NCI-H128 (cell line): ENCODE measurements around the gene ERBB4.

Experiments
- DNase-seq: peaks from one replicate; lab custom pipeline; 2025; ENCODE audit not compliant: unreplicated experiment; lab: John Stamatoyannopoulos, UW

Gene ERBB4

GRCh38 chr2:211845338-211846035, 693.1 kb downstream of the ERBB4 start:
- no peak for DNase-seq

GRCh38 chr2:211837706-211838105, 700.9 kb downstream of the ERBB4 start:
- no peak for DNase-seq

- DNase-seq: no peak
Measured at GRCh38 chr2:211837206-211837605, 701.4 kb downstream of the ERBB4 start.

DNA sequence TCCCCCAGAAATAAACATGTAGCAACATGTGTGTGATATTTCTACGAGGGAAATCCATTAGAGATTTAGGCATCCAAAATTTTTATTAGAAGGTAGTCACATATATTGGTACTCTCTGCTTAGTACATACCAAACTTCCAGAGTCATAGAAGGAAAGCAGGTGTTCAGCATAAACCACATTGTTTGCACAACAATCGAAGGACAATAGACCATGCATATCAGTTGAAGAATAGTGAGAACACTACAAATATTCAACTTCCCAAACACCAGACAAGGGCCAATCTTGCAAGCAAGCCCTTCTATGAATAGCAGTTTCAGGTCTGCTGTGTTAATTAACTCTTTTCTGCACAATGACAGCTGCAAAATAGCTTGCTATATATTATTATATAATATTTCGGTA, 702.2 kb downstream of the ERBB4 start:
- no peak for DNase-seq

- no peak for DNase-seq
Measured at GRCh38 chr2:211835695-211836094, 702.9 kb downstream of the ERBB4 start.

DNA sequence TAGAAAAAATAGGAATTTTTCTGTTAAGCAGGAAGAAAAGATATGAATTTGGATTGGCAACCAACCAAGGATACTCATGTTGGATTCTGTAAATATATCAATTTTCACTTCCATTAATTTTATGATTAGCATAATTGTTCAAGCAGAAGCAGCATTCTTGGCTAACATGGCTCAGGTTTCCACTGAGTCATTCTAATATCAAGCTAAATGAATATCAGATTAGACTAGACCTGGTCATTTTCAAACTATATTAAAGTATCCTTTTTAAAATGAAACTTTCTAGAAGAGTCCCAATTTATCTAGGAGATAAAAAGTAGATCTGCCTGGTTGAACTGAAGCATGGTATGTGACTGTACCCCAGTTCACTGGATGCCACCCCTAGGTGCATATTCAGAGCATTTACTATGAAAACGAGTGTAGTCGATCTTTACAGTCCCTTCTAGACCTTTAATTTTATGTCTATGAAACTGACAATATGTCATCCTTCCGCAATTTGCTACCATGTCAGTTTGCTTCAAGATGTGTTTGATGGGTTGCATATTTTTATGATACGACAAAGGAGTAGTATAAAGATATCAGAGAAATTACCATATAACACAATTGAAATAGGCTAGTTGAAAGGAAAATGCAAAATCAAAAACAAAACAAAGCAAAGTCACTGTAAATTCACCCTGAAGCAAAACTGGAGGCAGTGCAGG, 704.9 kb downstream of the ERBB4 start:
- no peak for DNase-seq

DNA sequence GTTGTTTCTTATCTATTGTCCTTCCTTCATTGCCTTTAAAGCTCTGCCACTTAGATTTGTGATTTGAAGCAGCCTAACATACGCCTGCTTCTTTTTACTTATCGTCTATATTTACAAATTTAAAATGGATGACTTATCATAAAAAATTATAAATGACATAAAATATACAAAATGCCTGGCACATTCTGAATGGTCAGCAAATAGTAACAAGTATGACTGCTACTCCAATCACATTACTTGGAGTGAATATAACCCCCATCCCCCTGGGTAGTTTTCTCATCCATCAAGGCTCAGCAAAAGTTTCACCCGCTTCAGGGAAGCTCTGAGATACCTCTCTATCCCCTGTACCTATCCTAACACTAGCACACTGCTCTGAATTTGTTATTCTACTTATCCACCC, 708.9 kb downstream of the ERBB4 start:
- no peak for DNase-seq

- DNase-seq: no peak
Measured at GRCh38 chr2:211823886-211824479, 714.6 kb downstream of the ERBB4 start.

DNA sequence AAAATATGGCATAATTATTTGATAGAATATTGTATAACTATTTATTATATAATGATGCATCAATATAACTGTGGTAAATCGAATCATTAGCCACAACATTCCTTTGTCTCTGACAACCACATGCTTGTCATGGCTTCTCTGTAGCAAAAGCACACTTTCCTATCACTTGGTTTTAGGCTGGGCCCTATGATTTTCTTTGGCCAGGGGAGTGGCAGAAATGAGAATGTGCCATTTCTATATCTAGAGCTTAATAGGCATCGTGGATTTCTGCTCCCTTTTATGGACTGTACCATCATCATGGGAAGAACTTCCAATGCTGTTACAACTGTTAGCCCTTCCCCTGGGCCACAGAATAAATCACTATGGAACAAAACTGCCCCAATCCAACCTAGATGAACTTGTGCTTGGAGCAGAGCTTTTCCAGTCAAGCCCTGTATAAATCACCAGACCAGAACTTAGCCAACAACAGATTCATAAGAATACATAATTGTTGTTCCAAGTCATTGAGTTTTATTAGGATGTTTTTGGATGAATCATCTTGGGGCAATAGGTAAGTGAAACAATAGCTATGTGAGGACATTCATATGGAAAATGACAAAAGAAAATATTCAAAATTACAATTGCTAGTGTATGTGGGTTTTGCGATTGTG, 715.8 kb downstream of the ERBB4 start:
- DNase-seq: no peak

DNA sequence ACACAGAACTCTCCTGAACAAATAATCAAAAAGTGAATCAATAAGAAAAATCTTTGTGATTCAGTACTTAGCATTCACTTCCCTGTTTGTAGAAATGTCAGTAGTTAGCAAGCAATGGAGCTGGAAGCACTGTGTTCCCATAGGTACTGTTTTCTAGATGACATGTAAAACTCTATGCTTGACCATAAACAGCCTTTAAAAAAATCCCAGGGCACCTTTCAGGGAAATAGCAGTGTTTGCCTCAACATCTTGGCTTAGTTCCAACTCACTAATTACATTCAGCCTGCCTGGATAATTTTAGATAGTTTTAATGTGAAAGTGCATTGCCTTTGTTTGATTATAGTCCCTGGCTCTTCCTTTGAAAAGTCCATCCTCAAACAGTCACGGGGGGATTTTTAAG, 721.8 kb downstream of the ERBB4 start:
- no peak for DNase-seq

DNA sequence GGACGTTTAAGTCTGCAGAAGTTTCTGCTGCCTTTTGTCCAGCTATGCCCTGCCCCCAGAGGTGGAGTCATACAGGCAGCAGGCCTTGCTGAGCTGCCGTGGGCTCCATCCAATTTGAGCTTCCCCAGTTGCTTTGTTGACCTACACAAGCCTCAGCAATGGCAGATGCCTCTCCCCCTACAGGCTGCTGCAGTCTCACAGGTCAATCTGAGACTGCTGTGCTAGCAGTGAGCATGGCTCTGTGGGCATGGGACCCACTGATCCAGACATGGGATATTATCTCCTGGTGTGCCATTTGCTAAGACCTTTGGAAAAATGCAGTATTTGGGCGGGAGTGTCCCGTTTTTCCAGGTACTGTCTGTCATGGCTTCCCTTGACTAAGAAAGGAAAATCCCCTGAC, 726.0 kb downstream of the ERBB4 start:
- no peak for DNase-seq

DNA sequence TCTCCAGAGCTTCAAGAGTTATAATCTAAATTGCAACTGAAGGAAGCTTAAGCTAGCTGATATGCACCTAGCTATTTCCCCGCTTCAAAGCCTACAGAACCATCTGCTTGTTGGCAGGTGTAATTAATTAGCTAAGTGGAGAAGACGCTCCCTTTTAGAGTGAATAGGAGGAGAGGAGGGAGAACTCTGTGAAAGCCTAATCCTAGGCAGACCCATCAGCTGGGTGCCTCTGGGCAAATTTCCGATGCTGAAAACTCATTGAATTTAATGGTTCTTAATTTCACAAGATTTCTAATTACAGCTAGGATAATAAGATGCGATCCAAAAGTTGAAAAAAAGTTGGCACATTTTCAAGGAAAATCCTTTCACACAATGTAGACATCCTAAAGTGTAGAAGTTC, 735.9 kb downstream of the ERBB4 start:
- no peak for DNase-seq

- no peak for DNase-seq
Measured at GRCh38 chr2:211800001-211800400, 738.6 kb downstream of the ERBB4 start.

GRCh38 chr2:211798868-211799267, 739.7 kb downstream of the ERBB4 start:
- DNase-seq: no peak

DNA sequence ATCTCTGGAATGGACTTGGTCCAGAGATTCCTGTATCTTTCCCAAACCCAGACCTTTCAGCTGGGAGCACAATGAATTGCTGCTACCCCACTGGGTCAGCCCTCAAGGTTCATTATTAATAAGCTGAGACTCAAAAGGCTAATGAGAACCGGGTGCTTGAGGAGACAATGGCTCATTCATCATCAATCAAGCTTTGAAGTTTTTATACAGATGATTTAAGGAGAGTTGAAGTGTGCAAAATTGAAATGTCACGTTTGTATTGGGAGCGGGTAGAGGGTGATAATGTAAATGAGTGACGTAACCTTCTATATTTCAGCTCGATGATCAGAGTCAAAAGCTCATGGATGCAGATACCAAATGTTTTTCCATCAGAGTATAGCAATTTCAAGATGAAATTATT, 744.9 kb downstream of the ERBB4 start:
- DNase-seq: no peak

- no peak for DNase-seq
Measured at GRCh38 chr2:211789982-211790381, 748.6 kb downstream of the ERBB4 start.

GRCh38 chr2:211766689-211767088, 771.9 kb downstream of the ERBB4 start:
- no peak for DNase-seq

- DNase-seq: no peak
Measured at GRCh38 chr2:211762479-211762878, 776.1 kb downstream of the ERBB4 start.

DNA sequence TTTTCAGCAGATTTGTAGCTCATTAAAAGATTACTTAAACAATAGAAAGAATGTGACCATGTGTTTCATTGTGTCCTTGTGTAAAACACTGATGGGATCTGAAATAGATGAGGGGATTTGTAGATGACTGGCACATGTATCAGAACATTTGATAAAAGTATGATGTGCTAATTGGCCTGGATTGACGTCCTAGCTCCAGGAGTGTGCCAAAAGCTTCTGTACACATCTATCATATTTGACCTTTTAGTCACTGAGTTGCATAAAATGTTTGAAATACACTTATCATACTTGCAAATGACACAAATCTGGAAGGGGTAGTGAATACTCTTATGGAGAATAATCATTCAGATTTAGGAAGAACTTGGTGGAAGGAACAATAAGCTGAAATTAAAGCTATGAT, 778.5 kb downstream of the ERBB4 start:
- DNase-seq: no peak

DNA sequence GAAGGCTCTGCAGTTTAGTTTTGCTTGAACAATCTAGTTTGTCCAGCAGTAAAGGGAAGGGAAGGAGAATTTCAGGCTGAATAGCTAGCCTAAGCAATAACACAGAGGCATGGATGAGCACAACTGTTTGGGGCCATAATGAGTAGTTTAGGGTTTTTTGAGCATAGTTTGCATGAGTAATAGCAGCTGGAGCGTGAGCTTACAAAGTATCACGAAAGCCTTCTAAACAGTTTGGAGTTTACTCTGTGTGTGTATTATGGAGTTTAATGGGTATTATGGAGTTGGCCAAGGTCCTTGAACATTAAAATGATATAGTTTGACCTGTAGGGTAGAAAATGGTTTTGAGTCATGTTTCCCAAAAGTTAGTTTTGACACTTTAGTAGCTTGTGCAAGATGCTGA, 782.3 kb downstream of the ERBB4 start:
- DNase-seq: no peak

DNA sequence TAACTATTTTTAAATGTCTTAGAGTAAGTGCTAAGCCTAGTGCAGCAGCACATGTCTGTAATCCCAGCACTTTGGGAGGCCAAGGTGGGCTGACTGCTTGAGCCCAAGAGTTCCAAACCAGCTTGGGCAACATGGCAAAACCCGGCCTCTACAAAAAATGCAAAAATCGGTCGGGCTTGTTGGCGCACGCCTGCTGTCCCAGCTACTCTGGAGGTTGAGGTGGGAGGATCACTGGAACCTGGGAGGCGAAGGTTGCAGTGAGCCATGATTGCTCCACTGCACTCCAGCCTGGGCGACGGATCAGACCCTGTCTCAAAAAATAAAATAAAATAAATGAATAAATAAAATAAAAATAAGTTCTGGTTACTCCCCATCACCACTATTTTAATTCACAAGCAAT, 783.4 kb downstream of the ERBB4 start:
- no peak for DNase-seq

DNA sequence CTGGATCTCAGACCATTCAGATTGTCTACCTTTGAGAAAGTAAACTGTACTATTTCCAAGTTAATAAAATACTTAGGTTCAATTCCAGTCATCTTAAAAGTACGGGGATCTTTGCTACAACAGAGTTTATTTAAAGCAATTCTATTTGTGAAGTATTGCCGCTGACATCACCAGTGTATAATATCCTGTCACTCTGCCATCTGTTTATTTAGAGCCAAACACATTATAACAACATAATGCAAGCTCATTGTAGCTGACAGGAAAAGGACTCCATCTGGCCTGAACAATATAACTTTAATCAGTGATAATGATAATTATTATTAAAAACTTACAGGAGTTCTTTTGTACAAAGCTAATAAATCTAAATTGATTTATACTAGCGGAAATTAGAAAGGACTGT, 786.8 kb downstream of the ERBB4 start:
- DNase-seq: no peak
